DND-41 (cell line): ENCODE results near the gene BCO1.

ENCODE experiments used
- ATAC-seq: fragments of 200-7000 bp; cut with Tn5 transposase; 3 replicates; pipeline ENCODE4 v1.9.1; 2021; ENCODE audit warnings: low read depth; ENCODE audit not compliant: insufficient read depth
- DNase-seq: peaks from one replicate; pipeline ENCODE4 v3.0.0-alpha.2; 2020
- H2AFZ ChIP-seq: 2 replicates; pipeline ENCODE4 v1.6.0; 2012; ENCODE audit warnings: low read depth, low read length
- H3K27ac ChIP-seq: 2 replicates; pipeline ENCODE4 v1.5.1; 2012; ENCODE audit warnings: low read length, inconsistent platforms
- H3K27me3 ChIP-seq: fragments of 200-600 bp; sonication (generic); 2 replicates; pipeline ENCODE4 v1.6.0; 2012; ENCODE audit warnings: low read length, mild to moderate bottlenecking, inconsistent platforms; ENCODE audit not compliant: insufficient read depth, poor library complexity
- H3K36me3 ChIP-seq: 2 replicates; pipeline ENCODE4 v1.5.1; 2012; ENCODE audit warnings: low read length, inconsistent platforms; ENCODE audit not compliant: insufficient read depth
- H3K4me1 ChIP-seq: 2 replicates; pipeline ENCODE4 v1.5.1; 2012; ENCODE audit warnings: mild to moderate bottlenecking, low read length; ENCODE audit not compliant: insufficient read depth
- H3K4me2 ChIP-seq: 2 replicates; pipeline ENCODE4 v1.6.0; 2012; ENCODE audit warnings: mild to moderate bottlenecking, moderate library complexity, low read length, inconsistent platforms; ENCODE audit not compliant: insufficient read depth
- H3K4me3 ChIP-seq, 2 experiments: fragments of 200-600 bp in 1 of 2; shearing (Covaris generic) in 1 of 2; 2 replicates each; pipeline ENCODE4 v1.5.1; 2012 to 2016; ENCODE audit warnings: inconsistent platforms in 2 of 2, low read length in 2 of 2, mild to moderate bottlenecking in 2 of 2, low read depth in 1 of 2, moderate library complexity in 1 of 2
- H3K79me2 ChIP-seq: 2 replicates; pipeline ENCODE4 v1.6.0; 2012; ENCODE audit warnings: low read length, inconsistent platforms; ENCODE audit not compliant: insufficient read depth
- H3K9ac ChIP-seq: 2 replicates; pipeline ENCODE4 v1.6.0; 2012; ENCODE audit warnings: low read depth, mild to moderate bottlenecking, inconsistent platforms, low read length, moderate library complexity
- H3K9me3 ChIP-seq: 2 replicates; pipeline ENCODE4 v1.5.1; 2012; ENCODE audit warnings: low read length, moderate library complexity, mild to moderate bottlenecking, inconsistent platforms; ENCODE audit not compliant: insufficient read depth, severe bottlenecking
- H4K20me1 ChIP-seq: 2 replicates; pipeline ENCODE4 v1.6.0; 2012; ENCODE audit warnings: low read length; ENCODE audit not compliant: insufficient read depth
- EZH2 ChIP-seq: IDR thresholded peaks from 3 replicates; pipeline ENCODE4 v1.6.1; 2012; ENCODE audit warnings: borderline replicate concordance, low read depth, mild to moderate bottlenecking, moderate library complexity, low read length, inconsistent platforms; ENCODE audit not compliant: severe bottlenecking
- TF ChIP-seq, protein P1 (sequence below): IDR thresholded peaks from 2 replicates; pipeline ENCODE4 v1.5.1; 2012; ENCODE audit warnings: borderline replicate concordance, low read length, moderate library complexity, mild to moderate bottlenecking; ENCODE audit not compliant: poor library complexity, severe bottlenecking; ENCODE audit errors: extremely low read depth

The BCO1 gene

DNA sequence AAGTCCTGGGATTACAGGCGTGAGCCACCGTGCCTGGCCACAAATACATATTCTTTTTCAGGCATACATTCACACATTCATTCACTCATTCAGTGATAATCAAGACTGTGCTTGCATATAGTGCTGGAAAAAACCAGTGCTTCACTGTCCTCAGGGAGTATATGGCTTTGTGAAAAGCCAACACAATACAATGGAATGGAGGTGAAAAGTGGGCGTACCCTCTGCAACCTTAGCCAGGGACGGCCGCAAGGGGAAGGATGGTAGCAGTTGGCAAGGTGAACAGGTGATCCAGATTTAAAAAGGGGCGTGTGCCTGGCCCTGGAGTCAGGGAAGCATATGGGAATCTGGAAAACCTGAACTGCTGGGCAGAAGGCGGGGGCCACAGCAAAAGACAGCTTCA is 58.1 kb downstream of the BCO1 start:
- Histone ChIP-seq H3K27ac (no peak overlapping the region), H3K9ac (no peak overlapping the region), H3K4me1 (no peaks in the 10 kb centered on the region), H3K27me3 (no peaks in the 10 kb centered on the region), H3K79me2 (no peaks in the 10 kb centered on the region), H4K20me1 (no peaks in the 10 kb centered on the region), H3K9me3 (no peaks in the 10 kb centered on the region), H3K4me3 (no peak overlapping the region), H2AFZ (no peak overlapping the region), H3K36me3 (no peaks in the 10 kb centered on the region), H3K4me2 (no peak overlapping the region)
- TF ChIP-seq, protein P1, sequence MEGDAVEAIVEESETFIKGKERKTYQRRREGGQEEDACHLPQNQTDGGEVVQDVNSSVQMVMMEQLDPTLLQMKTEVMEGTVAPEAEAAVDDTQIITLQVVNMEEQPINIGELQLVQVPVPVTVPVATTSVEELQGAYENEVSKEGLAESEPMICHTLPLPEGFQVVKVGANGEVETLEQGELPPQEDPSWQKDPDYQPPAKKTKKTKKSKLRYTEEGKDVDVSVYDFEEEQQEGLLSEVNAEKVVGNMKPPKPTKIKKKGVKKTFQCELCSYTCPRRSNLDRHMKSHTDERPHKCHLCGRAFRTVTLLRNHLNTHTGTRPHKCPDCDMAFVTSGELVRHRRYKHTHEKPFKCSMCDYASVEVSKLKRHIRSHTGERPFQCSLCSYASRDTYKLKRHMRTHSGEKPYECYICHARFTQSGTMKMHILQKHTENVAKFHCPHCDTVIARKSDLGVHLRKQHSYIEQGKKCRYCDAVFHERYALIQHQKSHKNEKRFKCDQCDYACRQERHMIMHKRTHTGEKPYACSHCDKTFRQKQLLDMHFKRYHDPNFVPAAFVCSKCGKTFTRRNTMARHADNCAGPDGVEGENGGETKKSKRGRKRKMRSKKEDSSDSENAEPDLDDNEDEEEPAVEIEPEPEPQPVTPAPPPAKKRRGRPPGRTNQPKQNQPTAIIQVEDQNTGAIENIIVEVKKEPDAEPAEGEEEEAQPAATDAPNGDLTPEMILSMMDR = no peak
- no peak for TF ChIP-seq EZH2
- ATAC-seq = no peak
- no peak for DNase-seq

DNA sequence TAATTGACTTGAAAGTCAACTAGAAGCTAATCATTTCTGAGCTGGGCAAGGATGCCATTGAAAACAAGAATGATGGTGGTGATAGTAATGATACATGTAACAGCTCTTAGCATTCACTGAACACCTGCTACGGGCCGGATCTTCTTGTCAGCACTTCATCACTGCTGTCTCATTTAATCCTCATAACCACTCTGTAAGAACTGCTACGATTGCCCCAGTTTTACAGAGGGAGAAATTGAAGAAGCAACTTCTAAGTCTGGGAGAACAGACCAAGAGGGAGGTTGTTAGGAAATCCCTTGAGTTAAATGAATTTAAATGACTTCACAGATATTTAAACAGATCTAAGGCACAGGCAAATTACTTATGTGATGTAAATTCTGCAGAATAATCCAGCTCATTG is 69.3 kb downstream of the BCO1 start:
- Histone ChIP-seq H3K4me2 (no peak overlapping the region), H3K79me2 (peaks cover 8% of the 10 kb centered on the region), H3K4me3 (no peak overlapping the region), H3K27me3 (no peaks in the 10 kb centered on the region), H2AFZ (no peak overlapping the region), H3K4me1 (peaks cover 6% of the 10 kb centered on the region; the same call in 1 of the 2 replicates), H3K9me3 (no peaks in the 10 kb centered on the region), H3K9ac (no peak overlapping the region), H3K27ac (no peak overlapping the region), H3K36me3 (no peaks in the 10 kb centered on the region; the same call in 1 of the 2 replicates), H4K20me1 (peaks cover 10% of the 10 kb centered on the region; the same call in 1 of the 2 replicates)
- DNase-seq (no peak), ATAC-seq (no peak)
- TF ChIP-seq, protein P1 = no peak
- no peak for TF ChIP-seq EZH2

- peaks cover 28% of the 10 kb centered on the region for H3K79me2 ChIP-seq
- no peak for TF ChIP-seq EZH2
- TF ChIP-seq, protein P1 = no peak
- ATAC-seq = no peak
Observed at GRCh38 chr16:81310045-81310644, 71.7 kb downstream of the BCO1 start.

More at GRCh38 chr16:81310045-81310644, 71.7 kb downstream of the BCO1 start:
- H3K4me2 ChIP-seq = no peak overlapping the region
- H3K4me3 ChIP-seq = no peak overlapping the region
- no peak for DNase-seq
- no peak overlapping the region for H3K9ac ChIP-seq
- no peaks in the 10 kb centered on the region for H3K27me3 ChIP-seq
- H3K4me1 ChIP-seq = peaks cover 22% of the 10 kb centered on the region
- peaks cover 10% of the 10 kb centered on the region; the same call in 1 of the 2 replicates for H4K20me1 ChIP-seq
- H3K36me3 ChIP-seq = no peaks in the 10 kb centered on the region; the same call in 1 of the 2 replicates
- no peak overlapping the region for H3K27ac ChIP-seq
- H2AFZ ChIP-seq = no peak overlapping the region
- H3K9me3 ChIP-seq = no peaks in the 10 kb centered on the region
